HUDEP-2 (cell line): ENCODE data around the gene ZNF597.

Source experiments
- DNase-seq, 76 experiments: peaks; one replicate each; lab custom pipeline; 2025; ENCODE audit not compliant: unreplicated experiment in 76 of 76; lab: John Stamatoyannopoulos, UW

ZNF597 gene

DNA sequence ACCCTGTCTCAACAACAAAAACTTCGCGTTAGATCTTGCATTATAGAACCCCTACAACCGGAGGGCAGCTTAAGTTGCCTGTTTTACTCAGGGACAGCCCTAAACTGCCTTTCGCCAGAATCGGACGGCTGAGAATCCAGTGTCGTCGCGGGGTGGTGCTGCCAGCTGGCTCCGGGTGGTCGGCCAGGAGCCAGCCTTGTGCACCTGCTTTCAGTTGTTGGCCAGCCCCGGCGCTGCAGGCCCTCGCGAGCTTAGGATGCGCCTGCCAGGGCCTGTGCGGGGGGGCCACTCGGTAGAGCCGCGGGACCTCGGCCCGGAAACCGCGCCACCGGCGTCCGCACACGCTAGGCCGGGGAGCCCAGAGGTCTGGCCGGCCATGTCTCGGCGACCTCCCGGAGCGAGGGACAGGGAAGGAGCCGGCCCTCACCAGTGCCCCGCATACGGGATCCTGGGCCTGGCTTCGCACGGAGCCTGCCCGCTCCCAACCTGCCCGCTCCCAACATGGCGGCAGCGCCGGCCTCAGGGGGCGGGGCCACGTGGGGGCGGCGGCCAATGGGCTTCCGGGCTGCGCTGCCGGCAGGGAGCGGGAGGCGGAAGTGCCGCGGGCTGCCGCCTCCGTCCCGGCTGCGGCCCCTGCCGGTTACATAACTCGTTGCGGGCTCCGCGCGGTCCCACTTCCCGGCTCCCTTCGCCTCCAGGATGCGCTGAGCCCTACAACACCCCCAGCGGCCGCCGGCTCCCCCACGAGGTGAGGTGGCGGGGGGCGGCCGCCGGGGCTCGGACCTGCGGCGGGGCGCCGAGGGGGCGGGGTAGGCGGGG, 14.3 kb upstream of the ZNF597 start:
- peak in 71 of 76 experiments; percentile 24 to 91 (median 78) for DNase-seq

DNA sequence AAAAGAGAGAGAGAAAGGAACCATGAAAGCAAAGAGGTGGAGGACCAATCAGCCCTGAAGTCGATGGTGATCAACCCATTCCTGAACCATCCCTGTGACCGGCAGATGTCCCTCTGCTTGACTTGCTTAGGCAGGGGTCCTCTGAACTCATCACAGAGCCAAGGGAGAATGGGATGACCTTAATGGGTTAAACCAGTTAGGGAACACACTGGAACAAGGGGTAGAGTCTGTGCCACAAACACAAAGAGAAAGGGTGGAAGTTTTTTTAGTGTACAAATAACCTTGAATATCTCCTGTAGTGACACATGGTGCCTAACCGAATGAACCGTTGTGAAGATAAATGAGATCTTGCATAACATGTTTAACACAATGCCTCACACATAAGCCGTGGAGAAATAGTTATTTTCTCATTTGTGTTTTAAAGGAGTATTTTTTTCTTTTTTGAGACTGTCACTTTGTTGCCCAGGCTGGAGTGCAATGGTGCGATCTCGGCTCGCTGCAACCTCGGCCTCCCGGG, 11.4 kb upstream of the ZNF597 start:
- no peak for DNase-seq

DNA sequence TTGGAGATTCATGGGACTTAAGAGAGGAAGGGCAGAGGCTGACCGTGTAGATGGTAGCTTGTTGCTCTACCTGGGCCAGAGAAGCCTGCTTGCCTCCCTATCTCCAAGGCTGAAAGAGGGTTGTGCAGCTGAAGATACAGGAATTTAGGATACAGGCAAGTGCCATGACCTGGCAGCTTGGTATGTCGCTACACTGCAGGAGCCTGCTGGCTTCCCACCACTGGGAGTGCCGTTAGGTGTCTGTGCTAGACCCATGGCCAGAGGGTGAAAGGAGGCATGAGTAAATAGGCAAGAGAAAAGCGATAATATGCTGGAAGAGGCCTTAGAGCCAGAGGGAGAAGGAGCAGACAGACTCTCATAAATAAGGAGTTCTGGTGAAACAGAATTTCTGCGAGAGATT, 10.8 kb upstream of the ZNF597 start:
- DNase-seq = no peak

GRCh38 chr16:3444032-3444388, 706 bp upstream of the ZNF597 start:
- DNase-seq = peak in 12 of 76 experiments; percentile 6 to 46 (median 32)

GRCh38 chr16:3439637-3440036, 3.7 kb downstream of the ZNF597 start:
- no peak for DNase-seq

- DNase-seq = no peak
These were observed 8.9 kb downstream of the ZNF597 start for GRCh38 chr16:3434373-3434772.

DNA sequence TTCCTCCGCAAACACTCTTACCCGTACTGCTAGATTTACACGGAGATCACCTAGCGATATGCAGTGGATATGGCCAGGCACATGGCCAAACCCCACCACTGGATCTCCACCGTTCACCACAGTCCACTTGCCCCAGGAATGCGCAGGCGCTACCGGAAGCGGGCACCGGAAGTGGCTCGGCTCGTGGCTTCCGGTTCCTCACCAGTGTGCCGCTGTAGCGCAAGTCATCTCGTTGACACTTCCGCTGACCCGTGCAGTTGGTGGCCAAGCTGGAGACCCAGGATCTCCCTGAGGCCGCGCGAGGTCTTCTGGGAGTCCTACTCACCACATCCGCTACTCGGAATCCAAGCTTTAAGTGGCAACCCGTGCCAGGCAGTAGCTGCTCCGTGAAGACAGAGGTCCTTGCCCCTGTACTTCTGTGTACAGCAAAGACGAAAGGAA, 11.5 kb downstream of the ZNF597 start:
- DNase-seq = no peak

DNA sequence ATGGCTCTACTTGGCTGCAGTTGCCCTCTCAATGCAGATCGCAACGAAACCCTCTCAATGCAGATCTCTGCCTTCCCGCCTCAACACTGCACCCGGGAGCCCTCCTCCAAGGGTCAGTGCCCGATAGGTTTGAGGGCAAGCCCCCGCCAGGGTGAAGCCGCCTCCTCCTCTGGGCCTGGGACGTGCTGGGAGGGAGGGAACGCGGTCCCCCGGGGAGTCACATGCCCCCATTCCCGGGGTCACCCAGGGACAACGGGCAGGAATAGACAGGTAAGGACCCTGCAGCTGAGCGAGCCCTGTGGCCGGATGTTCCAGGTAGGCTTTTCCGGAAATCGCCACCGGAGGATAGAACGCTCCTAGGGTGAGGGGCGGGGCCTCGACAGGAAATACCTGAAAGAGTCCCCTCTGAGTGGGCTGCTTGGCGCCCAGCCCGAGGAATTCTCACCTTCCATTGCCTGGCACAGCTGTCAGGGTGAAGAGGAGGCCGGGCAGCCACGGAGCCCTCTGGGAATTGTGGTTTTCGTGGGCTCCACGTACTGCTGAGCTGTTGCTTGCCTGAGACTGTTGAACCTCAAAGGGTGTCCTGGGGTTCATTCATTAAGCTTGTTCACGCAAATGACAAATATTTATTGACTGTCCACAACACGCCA, 29.4 kb downstream of the ZNF597 start:
- no peak for DNase-seq

- no peak for DNase-seq
These were observed 34.6 kb downstream of the ZNF597 start for GRCh38 chr16:3408561-3409197.

DNA sequence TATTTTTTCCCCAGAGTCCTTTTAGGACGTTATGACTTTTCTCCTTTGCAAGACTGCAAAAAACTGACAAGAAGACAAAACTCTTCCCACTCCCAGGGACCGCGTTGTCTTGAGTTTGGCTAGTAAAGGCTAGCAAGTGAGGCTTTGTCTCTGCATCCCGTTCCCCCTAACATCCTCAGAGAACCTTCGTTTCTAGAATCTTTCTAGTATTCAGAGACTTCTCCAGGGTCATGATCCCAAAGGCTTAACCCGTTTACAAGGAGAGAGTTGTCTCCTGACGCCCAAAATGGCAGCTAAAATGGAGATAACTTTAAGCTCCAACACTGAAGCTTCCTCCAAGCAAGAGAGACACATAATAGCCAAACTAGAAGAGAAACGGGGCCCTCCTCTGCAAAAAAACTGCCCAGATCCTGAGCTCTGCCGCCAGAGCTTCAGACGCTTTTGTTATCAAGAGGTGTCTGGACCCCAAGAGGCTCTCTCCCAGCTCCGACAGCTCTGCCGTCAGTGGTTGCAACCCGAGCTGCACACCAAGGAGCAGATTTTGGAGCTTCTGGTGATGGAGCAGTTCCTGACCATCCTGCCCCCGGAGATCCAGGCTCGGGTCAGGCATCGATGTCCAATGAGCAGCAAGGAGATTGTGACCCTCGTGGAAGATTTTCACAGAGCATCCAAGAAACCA, 41.4 kb downstream of the ZNF597 start:
- DNase-seq = no peak

GRCh38 chr16:3400779-3401688, 42.3 kb downstream of the ZNF597 start, which contains the start of the genes ZNF174 and ZSCAN32:
ZNF174 (plus strand) TSS chr16:3401215; CDS start chr16:3402005, 790 bp downstream.
ZSCAN32 (minus strand) TSS chr16:3401004; CDS start chr16:3397557, 3,447 bp downstream.
- peak; percentile 41 to 99 (median 97) for DNase-seq

- DNase-seq = no peak
These were observed 42.9 kb downstream of the ZNF597 start for GRCh38 chr16:3400446-3400778.

GRCh38 chr16:3389663-3390338, 53.5 kb downstream of the ZNF597 start:
- no peak for DNase-seq

- DNase-seq = peak in 43 of 76 experiments; percentile 2 to 87 (median 36)
These were observed 55.0 kb downstream of the ZNF597 start for GRCh38 chr16:3388325-3388724.

GRCh38 chr16:3383045-3383448, 60.3 kb downstream of the ZNF597 start:
- DNase-seq = no peak
